NCI-H2196 treated with DMSO at 0.1 percent for 48 hours (cell line): ENCODE data around the gene CADPS2.

Experiments used
- DNase-seq: peaks from one replicate; lab custom pipeline; 2025; ENCODE audit not compliant: unreplicated experiment; lab: John Stamatoyannopoulos, UW

Gene CADPS2

GRCh38 chr7:122407195-122407594 is 479.1 kb downstream of the CADPS2 start:
- no peak for DNase-seq

- no peak for DNase-seq
These were observed 483.1 kb downstream of the CADPS2 start for GRCh38 chr7:122403113-122403512.

GRCh38 chr7:122402235-122402634 is 484.0 kb downstream of the CADPS2 start:
- no peak for DNase-seq

- DNase-seq, result no peak
These were observed 488.9 kb downstream of the CADPS2 start for GRCh38 chr7:122397381-122397780.

- no peak for DNase-seq
These were observed 491.7 kb downstream of the CADPS2 start for GRCh38 chr7:122394512-122394911.

GRCh38 chr7:122384528-122384927 is 501.7 kb downstream of the CADPS2 start:
- DNase-seq, result no peak

GRCh38 chr7:122383934-122384333 is 502.3 kb downstream of the CADPS2 start:
- DNase-seq, result no peak

- no peak for DNase-seq
These were observed 505.3 kb downstream of the CADPS2 start for GRCh38 chr7:122380992-122381391.

- no peak for DNase-seq
These were observed 506.8 kb downstream of the CADPS2 start for GRCh38 chr7:122379491-122379890.

- no peak for DNase-seq
These were observed 516.5 kb downstream of the CADPS2 start for GRCh38 chr7:122369756-122370155.

- no peak for DNase-seq
These were observed 521.4 kb downstream of the CADPS2 start for GRCh38 chr7:122364761-122365280.

- no peak for DNase-seq
These were observed 523.1 kb downstream of the CADPS2 start for GRCh38 chr7:122363144-122363543.

GRCh38 chr7:122362473-122362872 is 523.8 kb downstream of the CADPS2 start:
- no peak for DNase-seq

GRCh38 chr7:122354656-122355055 is 531.6 kb downstream of the CADPS2 start:
- DNase-seq, result no peak

- no peak for DNase-seq
These were observed 533.8 kb downstream of the CADPS2 start for GRCh38 chr7:122352454-122352853.

- no peak for DNase-seq
These were observed 535.6 kb downstream of the CADPS2 start for GRCh38 chr7:122350701-122351100.

GRCh38 chr7:122344303-122344620 is 542.0 kb downstream of the CADPS2 start:
- no peak for DNase-seq

- no peak for DNase-seq
These were observed 542.5 kb downstream of the CADPS2 start for GRCh38 chr7:122343601-122344302.

- DNase-seq, result no peak
These were observed 545.8 kb downstream of the CADPS2 start for GRCh38 chr7:122340427-122340826.

- DNase-seq, result no peak
These were observed 546.9 kb downstream of the CADPS2 start for GRCh38 chr7:122339145-122339904.

GRCh38 chr7:122337011-122337410 is 549.2 kb downstream of the CADPS2 start:
- no peak for DNase-seq

GRCh38 chr7:122329145-122329802 is 557.0 kb downstream of the CADPS2 start:
- no peak for DNase-seq
